GM12878 (cell line): Measurements from ENCODE around the gene PPP1R13B. TPM values are rescaled to one million over a fixed set of nuclear protein-coding genes. Genes with fewer than 3 reads are reported as not detected.

Experiments used
- ATAC-seq: fragments of 200-7000 bp; cut with Tn5 transposase; 3 replicates; pipeline ENCODE4 v1.9.1; 2020; ENCODE audit warnings: mild to moderate bottlenecking, moderate library complexity
- BruUV-seq: library from RNA; stranded (reverse); fragments of 400-500 nt; replicated peaks from 2 replicates; lab custom pipeline; 2021; lab: Mats Ljungman, UMichigan
- CTCF ChIA-PET: fragments of 300-600 bp; sonication (Branson Sonifier 250); formaldehyde crosslinking; extraction: SDS; loops from one replicate; lab custom pipeline; 2021; ENCODE audit warnings: inconsistent platforms; lab: Yijun Ruan, JAX
- POLR2A ChIA-PET: fragments of 350-600 bp; formaldehyde crosslinking; extraction: SDS; loops from one replicate; lab custom pipeline; 2021; ENCODE audit warnings: inconsistent platforms; lab: Charles Lee
- RAD21 ChIA-PET: fragments of 300-600 bp; sonication (Branson Sonifier 250); formaldehyde crosslinking; loops from one replicate; lab custom pipeline; 2023; ENCODE audit warnings: antibody characterized with exemption; ENCODE audit not compliant: unreplicated experiment; lab: Charles Lee
- SMC1A ChIA-PET: fragments of 300-600 bp; sonication (Branson Sonifier 250); formaldehyde crosslinking; loops from one replicate; lab custom pipeline; 2023; ENCODE audit not compliant: unreplicated experiment, uncharacterized antibody; lab: Charles Lee
- DNase-seq: peaks from one replicate; pipeline ENCODE4 v3.0.0-alpha.2; 2011; ENCODE audit warnings: low read depth, low spot score
- FAIRE-seq: peaks from 3 replicates; lab custom pipeline; 2011; peaks lifted over from hg19 to GRCh38; lab: Jason Lieb, UNC
- H2AFZ ChIP-seq: 2 replicates; pipeline ENCODE4 v1.6.0; 2011; ENCODE audit warnings: low read depth, low read length, control low read depth; ENCODE audit not compliant: control insufficient read depth
- H3K27ac ChIP-seq: 2 replicates; pipeline ENCODE4 v1.5.1; 2011; ENCODE audit warnings: control low read depth; ENCODE audit not compliant: control insufficient read depth, insufficient read depth
- H3K27me3 ChIP-seq, 2 experiments: replicated peaks in 1 of 2; 2 replicates each; pipeline versions ENCODE4 v1.6.0 to v1.6.1; 2011; ENCODE audit warnings: low read length in 1 of 2; ENCODE audit not compliant: control insufficient read depth in 2 of 2, insufficient read depth in 2 of 2
- H3K36me3 ChIP-seq, 2 experiments: 2 replicates each; pipeline ENCODE4 v1.5.1; 2011; ENCODE audit warnings: low read length in 1 of 2; ENCODE audit not compliant: control insufficient read depth in 2 of 2, insufficient read depth in 2 of 2
- H3K4me1 ChIP-seq: 2 replicates; pipeline ENCODE4 v1.6.1; 2011; ENCODE audit warnings: mild to moderate bottlenecking, low read length, moderate library complexity, mixed read lengths; ENCODE audit not compliant: control insufficient read depth, insufficient read depth
- H3K4me2 ChIP-seq: 2 replicates; pipeline ENCODE4 v1.6.0; 2011; ENCODE audit warnings: control low read depth; ENCODE audit not compliant: control insufficient read depth, insufficient read depth
- H3K4me3 ChIP-seq: fragments of 200-600 bp; sonication (generic); 2 replicates; pipeline ENCODE4 v1.5.1; 2016
- H3K79me2 ChIP-seq: 2 replicates; pipeline ENCODE4 v1.6.0; 2011; ENCODE audit warnings: low read length; ENCODE audit not compliant: control insufficient read depth, insufficient read depth
- H3K9ac ChIP-seq: 2 replicates; pipeline ENCODE4 v1.8.0; 2011; ENCODE audit warnings: low read length, control low read depth, mixed read lengths; ENCODE audit not compliant: control insufficient read depth, insufficient read depth
- H3K9me3 ChIP-seq: replicated peaks from 3 replicates; pipeline ENCODE4 v1.5.1; 2011; ENCODE audit warnings: mild to moderate bottlenecking, low read length; ENCODE audit not compliant: control insufficient read depth, insufficient read depth
- H4K20me1 ChIP-seq: 2 replicates; pipeline ENCODE4 v1.6.0; 2011; ENCODE audit not compliant: control insufficient read depth, insufficient read depth
- EGR1 ChIP-seq, 2 experiments: IDR thresholded peaks; 1 replicate in 1 of 2; 2 replicates in 1 of 2; pipeline ENCODE4 v1.6.1; 2011 to 2012; ENCODE audit warnings: low read depth in 2 of 2, low read length in 2 of 2, borderline replicate concordance in 1 of 2, mild to moderate bottlenecking in 1 of 2, moderate library complexity in 1 of 2
- IKZF1 ChIP-seq: fragments of 450-650 bp; conservative IDR thresholded peaks from 2 replicates; pipeline ENCODE4 v1.6.1; 2017; ENCODE audit warnings: antibody characterized with exemption, mild to moderate bottlenecking
- IKZF2 ChIP-seq, 2 experiments: fragments of 450-650 bp; IDR thresholded peaks; 2 replicates each; pipeline ENCODE4 v1.6.1; 2017; ENCODE audit warnings: mild to moderate bottlenecking in 2 of 2, moderate library complexity in 2 of 2
- MEF2A ChIP-seq: IDR thresholded peaks from 2 replicates; pipeline ENCODE4 v1.6.1; 2011; ENCODE audit warnings: low read depth, mild to moderate bottlenecking, low read length, moderate library complexity; ENCODE audit not compliant: insufficient read depth
- NR2F1 ChIP-seq: fragments of 450-650 bp; conservative IDR thresholded peaks from 2 replicates; pipeline ENCODE4 v1.6.1; 2017; ENCODE audit warnings: mild to moderate bottlenecking
- POLR2A ChIP-seq: IDR thresholded peaks from 2 replicates; pipeline ENCODE4 v1.6.1; 2011; ENCODE audit warnings: low read depth, mild to moderate bottlenecking, low read length
- RB1 ChIP-seq: fragments of 450-650 bp; formaldehyde crosslinking; IDR thresholded peaks from 2 replicates; pipeline ENCODE4 v1.6.1; 2017; ENCODE audit warnings: mild to moderate bottlenecking, borderline replicate concordance
- TCF12 ChIP-seq: IDR thresholded peaks from 2 replicates; pipeline ENCODE4 v1.6.1; 2011; ENCODE audit warnings: low read depth, mild to moderate bottlenecking, low read length
- YY1 ChIP-seq: IDR thresholded peaks from 2 replicates; pipeline ENCODE4 v1.6.1; 2011; ENCODE audit warnings: low read depth, mild to moderate bottlenecking, low read length
- WGBS: methylation state at CpG from one replicate; pipeline ENCODE4 v1.1.6; 2016; ENCODE audit warnings: low lambda C conversion rate; ENCODE audit not compliant: insufficient replicate concordance, insufficient coverage; ENCODE audit errors: missing lambda C conversion rate; 5-methylcytosine and 5-hydroxymethylcytosine counted together
- in situ Hi-C: fragments of 300-500 bp; cut with MboI; formaldehyde crosslinking; loops from 9 replicates; pipeline ENCODE4 v1.14.3; 2018; ENCODE audit warnings: mixed read lengths
- intact Hi-C: fragments of 100-400 bp; cut with micrococcal nuclease; formaldehyde crosslinking; loops from one replicate; pipeline ENCODE4 v1.14.2; 2022; ENCODE audit not compliant: unreplicated experiment
- polyA plus RNA-seq, 11 experiments: library from polyadenylated mRNA; depleted of rRNA in 4 of 11; unstranded in 6 of 11; stranded (reverse) in 5 of 11; fragments of >200 nt; fragmentation: Nextera tagmentation in 4 of 11; fragmentation: Illumina TruSeq in 1 of 11; extraction: Ambion mirVana in 4 of 11; extraction: Trizol in 1 of 11; gene quantifications; 1 replicate in 1 of 11; 2 replicates in 10 of 11; pipeline versions ENCODE4 v1.2.1 to v1.2.3, GENCODE V29; 2011 to 2016; ENCODE audit warnings: inconsistent platforms in 2 of 11, missing spikeins in 2 of 11, low read depth in 1 of 11
- total RNA-seq, 4 experiments: library from RNA; depleted of rRNA in 3 of 4; stranded (reverse); fragments of >200 nt in 3 of 4; fragmentation: Illumina TruSeq in 1 of 4; extraction: Trizol in 1 of 4; gene quantifications; 2 replicates each; pipeline versions ENCODE4 v1.2.1 to v1.2.3, GENCODE V29; 2013 to 2021
- TF ChIP-seq, protein P1 (sequence below): IDR thresholded peaks from 2 replicates; pipeline ENCODE4 v1.6.1; 2012; ENCODE audit warnings: low read depth, low read length, improper control_type of control experiment

The PPP1R13B gene
- total and polyA plus RNA-seq, 10 of the 15 experiments (the other 5 are each of a cell fraction or from before 2014, with no cell fraction given), result 0.16 to 8.1 (median 3.2) TPM

DNA sequence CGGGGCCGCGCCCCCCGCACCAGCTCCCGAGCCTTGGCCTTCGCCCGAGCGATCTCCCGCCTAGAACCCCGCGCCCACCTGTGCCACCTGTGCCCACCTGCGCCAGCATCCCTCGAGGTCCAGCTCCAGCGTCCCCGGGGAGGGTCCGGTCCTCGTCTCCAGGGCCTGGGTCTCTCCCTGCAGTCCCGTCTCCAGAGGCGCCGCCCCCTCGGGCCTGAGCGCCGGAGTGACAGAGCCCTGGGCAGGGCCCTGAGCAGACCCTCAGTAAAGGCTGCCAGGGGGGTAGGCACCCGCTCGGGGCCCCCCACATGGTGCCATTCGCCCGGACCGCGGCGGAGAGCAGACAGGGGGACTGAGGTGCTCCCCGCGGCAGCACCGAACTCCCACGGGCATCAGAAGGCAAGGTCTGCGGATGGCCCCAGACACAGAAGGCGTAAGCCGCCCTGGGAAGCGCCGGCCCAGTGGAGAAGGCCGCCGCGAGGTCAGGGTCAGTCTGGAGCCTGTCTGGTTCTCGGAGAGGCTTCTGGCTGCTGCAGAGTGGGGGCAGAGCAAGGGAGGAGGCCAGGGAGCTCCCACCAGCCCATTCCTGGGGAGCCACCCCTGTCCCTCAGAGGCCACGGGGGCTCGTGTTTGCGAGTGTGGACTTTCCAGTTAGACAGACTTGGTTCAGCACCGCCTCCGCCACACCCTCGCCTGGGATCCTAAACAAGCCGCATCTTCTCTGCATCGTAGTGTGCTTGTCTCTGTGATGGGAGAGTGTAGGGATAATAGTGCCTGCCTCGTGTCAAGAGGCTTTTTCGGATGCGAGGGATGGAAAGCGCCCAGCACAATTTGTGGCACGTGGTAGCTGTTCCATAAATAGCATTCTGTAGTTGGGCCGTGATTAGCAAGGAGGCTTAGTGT lies 1.1 kb upstream of the PPP1R13B start (continued):
- TF ChIP-seq, protein P1, sequence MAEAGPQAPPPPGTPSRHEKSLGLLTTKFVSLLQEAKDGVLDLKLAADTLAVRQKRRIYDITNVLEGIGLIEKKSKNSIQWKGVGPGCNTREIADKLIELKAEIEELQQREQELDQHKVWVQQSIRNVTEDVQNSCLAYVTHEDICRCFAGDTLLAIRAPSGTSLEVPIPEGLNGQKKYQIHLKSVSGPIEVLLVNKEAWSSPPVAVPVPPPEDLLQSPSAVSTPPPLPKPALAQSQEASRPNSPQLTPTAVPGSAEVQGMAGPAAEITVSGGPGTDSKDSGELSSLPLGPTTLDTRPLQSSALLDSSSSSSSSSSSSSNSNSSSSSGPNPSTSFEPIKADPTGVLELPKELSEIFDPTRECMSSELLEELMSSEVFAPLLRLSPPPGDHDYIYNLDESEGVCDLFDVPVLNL, result no peak
- no peak for TF ChIP-seq TCF12
- TF ChIP-seq MEF2A, result no peak
- no peak for TF ChIP-seq YY1
- TF ChIP-seq, all 136 proteins: peak for 0

DNA sequence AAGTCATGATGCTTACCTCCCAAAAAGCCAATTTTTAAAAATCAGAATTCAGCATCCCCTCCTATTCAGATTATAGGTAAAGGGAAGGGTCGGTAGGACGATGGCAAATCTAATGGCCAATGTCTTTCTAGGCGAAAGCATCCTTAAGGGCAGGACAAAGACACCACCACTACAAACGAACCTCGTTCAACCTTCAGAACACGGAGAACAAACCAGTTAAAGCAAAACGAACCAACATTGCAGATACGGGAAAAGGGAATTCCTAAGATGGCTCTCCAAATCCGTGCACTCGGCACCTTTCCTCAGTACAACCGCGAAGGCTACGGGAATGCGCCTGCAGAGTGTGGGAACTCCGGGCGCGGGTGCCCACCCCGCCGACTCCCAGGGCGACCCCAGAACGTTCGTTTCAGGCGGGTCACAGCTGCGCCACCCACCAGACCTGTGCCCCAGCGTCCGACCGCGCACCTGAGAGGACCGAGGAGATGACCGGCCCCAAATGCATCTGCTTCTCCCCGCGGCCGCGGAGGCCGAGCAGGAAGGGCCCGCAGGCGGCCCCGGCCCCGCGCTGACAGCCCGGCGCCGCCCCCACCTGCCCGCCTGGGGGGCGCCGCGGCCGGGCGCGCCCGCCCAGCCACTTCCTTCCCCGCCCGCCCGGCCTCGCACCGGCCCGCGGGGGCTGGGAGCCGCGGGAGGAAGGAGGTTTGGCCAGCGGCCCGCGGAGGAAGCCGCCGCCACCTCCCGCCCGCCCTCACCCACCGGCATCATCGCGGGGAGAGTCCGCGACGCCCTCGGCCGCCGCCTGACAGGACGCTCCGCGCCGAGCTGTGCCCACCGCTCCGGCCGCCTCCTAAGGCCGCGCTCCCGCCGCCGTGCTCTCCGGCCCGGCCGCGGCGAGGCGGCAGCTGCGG lies 578 bp downstream of the PPP1R13B start:
- no peak overlapping the region for H3K27ac ChIP-seq
- TF ChIP-seq IKZF2 (IDR thresholded peaks at IDR 0.05), result peak; percentile 30 to 31; a peak in 1 of 4 replicates
- peak in 1 of 2 experiments; percentile 47; a peak in 1 of 3 replicates for TF ChIP-seq EGR1 (IDR thresholded peaks at IDR 0.05; ENCODE audit: borderline replicate concordance in 1 of 2, low read depth in 2 of 2, low read length in 2 of 2)
- TF ChIP-seq POLR2A, result 0 out of 2 replicates have a peak, but pooled peaks have one; percentile 0
- no peak for TF ChIP-seq NR2F1
- TF ChIP-seq IKZF1, result 0 out of 2 replicates have a peak, but pooled peaks have one; percentile 43
- TF ChIP-seq RB1, result no peak
- no peaks in the 10 kb centered on the region; the same call in 1 of the 2 replicates for H3K79me2 ChIP-seq
- WGBS, result 2% methylated on average over 50 of the region's 95 CpGs
- H3K9me3 ChIP-seq, result no peaks in the 10 kb centered on the region
- peak overlapping the region; percentile 97 for H3K4me2 ChIP-seq
- DNase-seq (no peak), ATAC-seq (peak; percentile 18), FAIRE-seq (no peak)
- H4K20me1 ChIP-seq, result no peaks in the 10 kb centered on the region
- in situ Hi-C loops (no loop called here), intact Hi-C loops (no loop called here)
- BruUV-seq, result no TSS peak
- ChIA-PET POLR2A (interaction anchor here (0.7 kb wide), 1 partner anchor 19 kb away, joined by 4 read pairs; no protein-coding TSS in a partner anchor), CTCF (no interaction called here), SMC1A (interaction anchor here (0.9 kb wide), 1 partner anchor 38 kb away, joined by 4 read pairs; no protein-coding TSS in a partner anchor), RAD21 (interaction anchor here (0.7 kb wide), 1 partner anchor 286 kb away, joined by 3 read pairs; no protein-coding TSS in a partner anchor)
- peak overlapping the region; percentile 92 for H3K4me3 ChIP-seq
- H2AFZ ChIP-seq, result peak overlapping the region; percentile 78
- no peaks in the 10 kb centered on the region for H3K27me3 ChIP-seq
- peak overlapping the region; percentile 55 for H3K9ac ChIP-seq
- H3K4me1 ChIP-seq, result no peaks in the 10 kb centered on the region
- H3K36me3 ChIP-seq, result no peaks in the 10 kb centered on the region
